ENCODE measurements around the gene TRAK1. TPM values are rescaled to one million over a fixed set of nuclear protein-coding genes. Genes with fewer than 3 reads are reported as not detected.
"Not testable (repeated sequence)": the region's sequence is repeated elsewhere in the genome, so short reads cannot be mapped to it uniquely, and the experiment has no call there.

Gene TRAK1
- total RNA-seq, 1 donor from 2014 or later: 36.8 TPM

GRCh38 chr3:42101048-42101447 is 9.9 kb downstream of the TRAK1 start:
- H3K9me3 ChIP-seq: no peaks in the 10 kb centered on the region
- no peak for DNase-seq (ENCODE audit: extremely low spot score in 2 of 2)
- H3K36me3 ChIP-seq: peaks cover 0 to 5% of the 10 kb centered on the region in 2 donors
- no peaks in the 10 kb centered on the region for H3K27me3 ChIP-seq
- H3K4me1 ChIP-seq: peaks cover 59% of the 10 kb centered on the region
- peak overlapping the region; percentile 2 for H3K27ac ChIP-seq
- TF ChIP-seq POLR2A (IDR thresholded peaks at IDR 0.05): no peak
- no peak for TF ChIP-seq POLR2AphosphoS5 (IDR thresholded peaks at IDR 0.05; ENCODE audit: insufficient read depth in 1 of 2, low read depth in 1 of 2)
- no peak for TF ChIP-seq CTCF (IDR thresholded peaks at IDR 0.05)
- H3K4me3 ChIP-seq: no peak overlapping the region
- intact Hi-C loops (cut with DNase I): no loop called here

GRCh38 chr3:42101481-42101880 is 10.3 kb downstream of the TRAK1 start:
- Histone ChIP-seq H3K4me3 (no peak overlapping the region), H3K36me3 (peaks cover 0 to 5% of the 10 kb centered on the region in 2 donors), H3K27me3 (no peaks in the 10 kb centered on the region), H3K4me1 (peaks cover 58% of the 10 kb centered on the region), H3K27ac (peak overlapping the region; percentile 9), H3K9me3 (no peaks in the 10 kb centered on the region)
- intact Hi-C loops (cut with DNase I): no loop called here
- DNase-seq (ENCODE audit: extremely low spot score in 2 of 2): no peak
- TF ChIP-seq POLR2A (IDR thresholded peaks at IDR 0.05): no peak

GRCh38 chr3:42102571-42102970 is 11.4 kb downstream of the TRAK1 start:
- peaks cover 47% of the 10 kb centered on the region for H3K4me1 ChIP-seq
- no peak overlapping the region for H3K27ac ChIP-seq
- intact Hi-C loops (cut with DNase I): no loop called here
- H3K4me3 ChIP-seq: no peak overlapping the region
- TF ChIP-seq POLR2AphosphoS5 (IDR thresholded peaks at IDR 0.05; ENCODE audit: insufficient read depth in 1 of 2, low read depth in 1 of 2) (no peak), CTCF (IDR thresholded peaks at IDR 0.05) (no peak), POLR2A (IDR thresholded peaks at IDR 0.05) (no peak)
- H3K27me3 ChIP-seq: no peaks in the 10 kb centered on the region
- H3K9me3 ChIP-seq: no peaks in the 10 kb centered on the region
- H3K36me3 ChIP-seq: peaks cover 0 to 5% of the 10 kb centered on the region in 2 donors
- no peak for DNase-seq (ENCODE audit: extremely low spot score in 2 of 2)

- peaks cover 32% of the 10 kb centered on the region for H3K4me1 ChIP-seq
- intact Hi-C loops (cut with DNase I); DNase-seq (ENCODE audit: extremely low spot score in 2 of 2); H3K9me3 ChIP-seq; H3K36me3 ChIP-seq; H3K27me3 ChIP-seq; H3K4me3 ChIP-seq; H3K27ac ChIP-seq: not testable (repeated sequence)
These were observed 12.9 kb downstream of the TRAK1 start for GRCh38 chr3:42103921-42104665.

- H3K4me1 ChIP-seq: peaks cover 20% of the 10 kb centered on the region
- H3K27ac ChIP-seq; H3K9me3 ChIP-seq; H3K4me3 ChIP-seq; H3K36me3 ChIP-seq; intact Hi-C loops (cut with DNase I); DNase-seq (ENCODE audit: extremely low spot score in 2 of 2); H3K27me3 ChIP-seq: not testable (repeated sequence)
These were observed 14.8 kb downstream of the TRAK1 start for GRCh38 chr3:42105994-42106393.

GRCh38 chr3:42106646-42107045 is 15.5 kb downstream of the TRAK1 start:
- intact Hi-C loops (cut with DNase I): no loop called here
- Histone ChIP-seq H3K27me3 (no peaks in the 10 kb centered on the region), H3K27ac (no peak overlapping the region), H3K36me3 (peaks cover 0 to 5% of the 10 kb centered on the region in 2 donors), H3K4me3 (no peak overlapping the region), H3K4me1 (peaks cover 13% of the 10 kb centered on the region), H3K9me3 (no peaks in the 10 kb centered on the region)
- no peak for DNase-seq (ENCODE audit: extremely low spot score in 2 of 2)
- TF ChIP-seq CTCF (IDR thresholded peaks at IDR 0.05) (no peak), POLR2AphosphoS5 (IDR thresholded peaks at IDR 0.05; ENCODE audit: insufficient read depth in 1 of 2, low read depth in 1 of 2) (peak in 1 of 2 donors; percentile 24)

Measured in vagina (tissue), 2 donors.